Measurements from ENCODE around the gene DPCD.

GRCh38 chr10:101563497-101564040 lies 24.6 kb upstream of the DPCD start:
- TF ChIP-seq EZH2 (IDR thresholded peaks at IDR 0.05; ENCODE audit: borderline replicate concordance, low read length): no peak
- TF ChIP-seq CTCF (conservative IDR thresholded peaks at IDR 0.05 in 1 of 2, IDR thresholded peaks at IDR 0.05 in 1 of 2; ENCODE audit: extremely low read depth in 1 of 2, insufficient read depth in 1 of 2, low read depth in 1 of 2, low read length in 2 of 2): no peak

Measured in mammary epithelial cell (primary cell).